A549 (cell line): ENCODE measurements around the gene PRODH.

Source experiments
- EHF ChIP-seq: fragments of 250-450 bp; sonication (Bioruptor Pico); IDR thresholded peaks from 2 replicates; pipeline ENCODE4 v1.5.0; 2020; ENCODE audit warnings: mild to moderate bottlenecking
- HDAC2 ChIP-seq: fragments of 200-600 bp; sonication (generic); IDR thresholded peaks from 2 replicates; pipeline ENCODE4 v1.6.1; 2016
- JUN ChIP-seq, 2 experiments: fragments of >200 bp; sonication (Bioruptor Twin); formaldehyde crosslinking; IDR thresholded peaks; 2 replicates in 1 of 2; 3 replicates in 1 of 2; pipeline ENCODE4 v1.6.1; 2016 to 2017
- POLR2A ChIP-seq: IDR thresholded peaks from 2 replicates; pipeline ENCODE4 v1.6.1; 2012; ENCODE audit warnings: mild to moderate bottlenecking, low read length
- RCOR1 ChIP-seq: fragments of 150-350 bp; IDR thresholded peaks from 2 replicates; pipeline ENCODE4 v1.6.1; 2014; ENCODE audit warnings: antibody characterized with exemption, low read length, low read depth
- RFX5 ChIP-seq: fragments of 450-650 bp; IDR thresholded peaks from 2 replicates; pipeline ENCODE4 v1.7.1; 2014; ENCODE audit warnings: antibody characterized with exemption, mild to moderate bottlenecking, moderate library complexity
- TF ChIP-seq, protein P1 (sequence below): IDR thresholded peaks from 2 replicates; pipeline ENCODE4 v1.6.1; 2012
- TF ChIP-seq, protein P2 (sequence below): fragments of 200-600 bp; sonication (generic); IDR thresholded peaks from 2 replicates; pipeline ENCODE4 v1.6.1; 2016; ENCODE audit warnings: antibody characterized with exemption, mild to moderate bottlenecking, moderate library complexity
- TF ChIP-seq, protein P3 (sequence below): fragments of 150-350 bp; IDR thresholded peaks from 2 replicates; pipeline ENCODE4 v1.6.1; 2014; ENCODE audit warnings: low read depth, mild to moderate bottlenecking, low read length
- TF ChIP-seq, protein P4 (sequence below): fragments of >200 bp; sonication (Bioruptor Twin); formaldehyde crosslinking; IDR thresholded peaks from 3 replicates; pipeline ENCODE4 v1.5.1; 2016

DNA sequence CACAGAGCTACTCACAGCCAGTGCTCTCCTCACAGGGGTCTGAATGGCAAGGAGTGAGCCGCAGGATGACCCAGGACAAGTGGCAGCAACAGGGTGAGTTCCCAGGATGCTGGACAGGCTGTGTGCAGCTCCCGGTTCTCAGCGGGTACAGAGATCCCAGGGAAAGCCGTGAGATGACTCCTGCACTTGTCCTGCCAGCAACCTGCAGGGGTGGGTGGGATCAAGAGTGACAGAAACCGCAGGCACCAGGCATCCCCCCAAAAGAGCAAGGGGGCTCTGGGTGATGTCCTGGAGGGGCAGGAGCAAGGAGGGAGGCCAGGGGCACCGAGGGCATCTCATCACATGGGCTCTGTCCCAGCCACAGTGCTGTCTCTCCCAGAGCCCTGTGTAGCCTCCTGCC lies 15.9 kb upstream of the PRODH start:
- TF ChIP-seq, protein P1, sequence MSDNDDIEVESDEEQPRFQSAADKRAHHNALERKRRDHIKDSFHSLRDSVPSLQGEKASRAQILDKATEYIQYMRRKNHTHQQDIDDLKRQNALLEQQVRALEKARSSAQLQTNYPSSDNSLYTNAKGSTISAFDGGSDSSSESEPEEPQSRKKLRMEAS: no peak
- TF ChIP-seq, protein P2, sequence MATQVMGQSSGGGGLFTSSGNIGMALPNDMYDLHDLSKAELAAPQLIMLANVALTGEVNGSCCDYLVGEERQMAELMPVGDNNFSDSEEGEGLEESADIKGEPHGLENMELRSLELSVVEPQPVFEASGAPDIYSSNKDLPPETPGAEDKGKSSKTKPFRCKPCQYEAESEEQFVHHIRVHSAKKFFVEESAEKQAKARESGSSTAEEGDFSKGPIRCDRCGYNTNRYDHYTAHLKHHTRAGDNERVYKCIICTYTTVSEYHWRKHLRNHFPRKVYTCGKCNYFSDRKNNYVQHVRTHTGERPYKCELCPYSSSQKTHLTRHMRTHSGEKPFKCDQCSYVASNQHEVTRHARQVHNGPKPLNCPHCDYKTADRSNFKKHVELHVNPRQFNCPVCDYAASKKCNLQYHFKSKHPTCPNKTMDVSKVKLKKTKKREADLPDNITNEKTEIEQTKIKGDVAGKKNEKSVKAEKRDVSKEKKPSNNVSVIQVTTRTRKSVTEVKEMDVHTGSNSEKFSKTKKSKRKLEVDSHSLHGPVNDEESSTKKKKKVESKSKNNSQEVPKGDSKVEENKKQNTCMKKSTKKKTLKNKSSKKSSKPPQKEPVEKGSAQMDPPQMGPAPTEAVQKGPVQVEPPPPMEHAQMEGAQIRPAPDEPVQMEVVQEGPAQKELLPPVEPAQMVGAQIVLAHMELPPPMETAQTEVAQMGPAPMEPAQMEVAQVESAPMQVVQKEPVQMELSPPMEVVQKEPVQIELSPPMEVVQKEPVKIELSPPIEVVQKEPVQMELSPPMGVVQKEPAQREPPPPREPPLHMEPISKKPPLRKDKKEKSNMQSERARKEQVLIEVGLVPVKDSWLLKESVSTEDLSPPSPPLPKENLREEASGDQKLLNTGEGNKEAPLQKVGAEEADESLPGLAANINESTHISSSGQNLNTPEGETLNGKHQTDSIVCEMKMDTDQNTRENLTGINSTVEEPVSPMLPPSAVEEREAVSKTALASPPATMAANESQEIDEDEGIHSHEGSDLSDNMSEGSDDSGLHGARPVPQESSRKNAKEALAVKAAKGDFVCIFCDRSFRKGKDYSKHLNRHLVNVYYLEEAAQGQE: no peak
- TF ChIP-seq EHF: no peak
- TF ChIP-seq, protein P3, sequence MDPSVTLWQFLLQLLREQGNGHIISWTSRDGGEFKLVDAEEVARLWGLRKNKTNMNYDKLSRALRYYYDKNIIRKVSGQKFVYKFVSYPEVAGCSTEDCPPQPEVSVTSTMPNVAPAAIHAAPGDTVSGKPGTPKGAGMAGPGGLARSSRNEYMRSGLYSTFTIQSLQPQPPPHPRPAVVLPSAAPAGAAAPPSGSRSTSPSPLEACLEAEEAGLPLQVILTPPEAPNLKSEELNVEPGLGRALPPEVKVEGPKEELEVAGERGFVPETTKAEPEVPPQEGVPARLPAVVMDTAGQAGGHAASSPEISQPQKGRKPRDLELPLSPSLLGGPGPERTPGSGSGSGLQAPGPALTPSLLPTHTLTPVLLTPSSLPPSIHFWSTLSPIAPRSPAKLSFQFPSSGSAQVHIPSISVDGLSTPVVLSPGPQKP: no peak
- TF ChIP-seq, protein P4, sequence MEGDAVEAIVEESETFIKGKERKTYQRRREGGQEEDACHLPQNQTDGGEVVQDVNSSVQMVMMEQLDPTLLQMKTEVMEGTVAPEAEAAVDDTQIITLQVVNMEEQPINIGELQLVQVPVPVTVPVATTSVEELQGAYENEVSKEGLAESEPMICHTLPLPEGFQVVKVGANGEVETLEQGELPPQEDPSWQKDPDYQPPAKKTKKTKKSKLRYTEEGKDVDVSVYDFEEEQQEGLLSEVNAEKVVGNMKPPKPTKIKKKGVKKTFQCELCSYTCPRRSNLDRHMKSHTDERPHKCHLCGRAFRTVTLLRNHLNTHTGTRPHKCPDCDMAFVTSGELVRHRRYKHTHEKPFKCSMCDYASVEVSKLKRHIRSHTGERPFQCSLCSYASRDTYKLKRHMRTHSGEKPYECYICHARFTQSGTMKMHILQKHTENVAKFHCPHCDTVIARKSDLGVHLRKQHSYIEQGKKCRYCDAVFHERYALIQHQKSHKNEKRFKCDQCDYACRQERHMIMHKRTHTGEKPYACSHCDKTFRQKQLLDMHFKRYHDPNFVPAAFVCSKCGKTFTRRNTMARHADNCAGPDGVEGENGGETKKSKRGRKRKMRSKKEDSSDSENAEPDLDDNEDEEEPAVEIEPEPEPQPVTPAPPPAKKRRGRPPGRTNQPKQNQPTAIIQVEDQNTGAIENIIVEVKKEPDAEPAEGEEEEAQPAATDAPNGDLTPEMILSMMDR: no peak
- no peak for TF ChIP-seq JUN (IDR thresholded peaks at IDR 0.05)
- TF ChIP-seq HDAC2: no peak
- TF ChIP-seq RCOR1: no peak
- TF ChIP-seq RFX5: no peak
- TF ChIP-seq POLR2A: no peak
